CD4-positive, alpha-beta T cell treated with Interleukin-6 at 100 ng/mL for 8 hours (primary cell): Measurements from ENCODE around the gene GPR4.
"Not testable (repeated sequence)": the region's sequence is repeated elsewhere in the genome, so short reads cannot be mapped to it uniquely, and the experiment has no call there.

Source experiments
- DNase-seq: peaks from one replicate; pipeline ENCODE4 v3.0.0-alpha.2; 2020; ENCODE audit warnings: mixed read lengths, low spot score

The GPR4 gene

GRCh38 chr19:45621976-45622503 is 20.0 kb upstream of the GPR4 start:
- no peak for DNase-seq

- no peak for DNase-seq
Observed at GRCh38 chr19:45621389-45621788, 19.4 kb upstream of the GPR4 start.

GRCh38 chr19:45616704-45617017 is 14.6 kb upstream of the GPR4 start:
- no peak for DNase-seq

GRCh38 chr19:45615795-45616703 is 14.0 kb upstream of the GPR4 start:
- DNase-seq = peak; percentile 48

- DNase-seq = not testable (repeated sequence)
Observed at GRCh38 chr19:45615056-45615455, 13.0 kb upstream of the GPR4 start.

GRCh38 chr19:45613926-45614725 is 12.1 kb upstream of the GPR4 start:
- DNase-seq = peak; percentile 19

- DNase-seq = no peak
Observed at GRCh38 chr19:45608948-45609347, 6.9 kb upstream of the GPR4 start.

- DNase-seq = peak; percentile 37
Observed at GRCh38 chr19:45607071-45608029, 5.3 kb upstream of the GPR4 start.

- DNase-seq = no peak
Observed at GRCh38 chr19:45601115-45601514, 897 bp downstream of the GPR4 start.

- DNase-seq = no peak
Observed at GRCh38 chr19:45600340-45600885, 1.6 kb downstream of the GPR4 start.

GRCh38 chr19:45599286-45599685 is 2.7 kb downstream of the GPR4 start:
- DNase-seq = no peak

GRCh38 chr19:45598267-45599001 is 3.6 kb downstream of the GPR4 start:
- DNase-seq = no peak

- no peak for DNase-seq
Observed at GRCh38 chr19:45597425-45598111, 4.4 kb downstream of the GPR4 start.

GRCh38 chr19:45595814-45596213 is 6.2 kb downstream of the GPR4 start:
- no peak for DNase-seq

- no peak for DNase-seq
Observed at GRCh38 chr19:45593520-45593919, 8.5 kb downstream of the GPR4 start.

GRCh38 chr19:45592366-45592765 is 9.6 kb downstream of the GPR4 start:
- DNase-seq = no peak

- no peak for DNase-seq
Observed at GRCh38 chr19:45591638-45592005, 10.4 kb downstream of the GPR4 start.

GRCh38 chr19:45591004-45591637 is 10.9 kb downstream of the GPR4 start:
- DNase-seq = peak; percentile 20

- DNase-seq = no peak
Observed at GRCh38 chr19:45590300-45591003, 11.6 kb downstream of the GPR4 start.
